Measurements from ENCODE around the gene EVA1A.

The EVA1A gene

DNA sequence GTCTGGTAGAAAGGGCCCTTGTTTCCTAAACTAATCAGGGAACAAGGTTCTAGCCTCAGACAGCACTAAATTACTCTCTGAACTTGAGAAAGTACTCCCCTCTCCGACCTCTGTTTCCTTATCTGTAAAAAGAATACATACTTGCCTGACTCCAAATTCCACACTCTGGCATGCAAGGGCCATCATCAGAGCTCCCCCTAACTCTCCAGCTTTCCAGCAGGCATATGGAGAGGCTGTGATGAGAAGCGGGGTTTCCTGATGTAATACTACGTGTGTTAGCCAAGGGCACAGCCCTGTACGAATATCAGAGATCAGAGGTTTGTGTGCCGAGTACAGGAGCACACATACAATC, 1.8 kb upstream of the EVA1A start:
- DNase-seq, result no peak

DNA sequence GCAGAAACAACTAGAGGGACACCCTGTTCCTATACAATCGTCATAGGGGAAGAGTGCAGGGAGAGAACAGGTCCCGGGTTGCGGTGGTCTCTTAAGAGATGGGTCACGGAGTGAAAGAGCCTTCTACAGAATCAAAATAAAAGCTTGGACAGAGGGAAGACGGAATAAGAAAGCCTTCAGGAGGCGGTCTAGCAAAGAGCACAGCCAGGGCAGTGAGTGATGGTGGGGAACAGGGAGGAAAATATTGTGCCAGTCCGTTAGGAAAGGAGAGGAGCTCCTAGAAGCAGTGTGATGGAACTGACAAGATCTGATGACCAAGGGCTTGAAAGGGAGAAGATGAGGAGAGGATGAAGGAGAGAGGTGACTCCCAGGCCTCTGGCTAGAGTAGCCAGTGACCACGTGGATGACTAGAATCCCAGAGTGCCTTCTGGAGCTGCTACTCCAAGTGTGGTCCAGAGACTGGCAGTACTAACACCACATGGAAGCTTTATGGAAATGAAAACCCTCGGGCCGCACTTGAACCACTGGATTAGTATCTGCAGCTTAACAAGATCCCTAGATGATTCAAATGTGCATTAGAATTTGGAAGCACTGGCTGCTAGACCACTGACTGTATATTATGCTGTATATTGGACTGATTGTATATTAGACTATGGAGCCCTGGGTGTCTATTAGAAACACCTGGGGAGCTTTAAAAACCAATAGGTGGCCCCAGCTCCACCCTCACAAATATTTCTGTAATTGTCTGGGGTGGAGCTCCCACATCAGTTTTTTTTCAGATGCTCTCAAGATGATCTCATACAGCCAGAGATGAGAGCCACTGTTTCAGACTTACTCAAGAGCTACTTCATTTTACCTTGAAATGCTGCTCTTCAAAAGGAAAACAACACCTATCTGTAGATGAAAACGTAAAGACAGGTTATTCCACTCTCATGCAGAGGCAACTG, 1.1 kb upstream of the EVA1A start:
- no peak for DNase-seq

DNA sequence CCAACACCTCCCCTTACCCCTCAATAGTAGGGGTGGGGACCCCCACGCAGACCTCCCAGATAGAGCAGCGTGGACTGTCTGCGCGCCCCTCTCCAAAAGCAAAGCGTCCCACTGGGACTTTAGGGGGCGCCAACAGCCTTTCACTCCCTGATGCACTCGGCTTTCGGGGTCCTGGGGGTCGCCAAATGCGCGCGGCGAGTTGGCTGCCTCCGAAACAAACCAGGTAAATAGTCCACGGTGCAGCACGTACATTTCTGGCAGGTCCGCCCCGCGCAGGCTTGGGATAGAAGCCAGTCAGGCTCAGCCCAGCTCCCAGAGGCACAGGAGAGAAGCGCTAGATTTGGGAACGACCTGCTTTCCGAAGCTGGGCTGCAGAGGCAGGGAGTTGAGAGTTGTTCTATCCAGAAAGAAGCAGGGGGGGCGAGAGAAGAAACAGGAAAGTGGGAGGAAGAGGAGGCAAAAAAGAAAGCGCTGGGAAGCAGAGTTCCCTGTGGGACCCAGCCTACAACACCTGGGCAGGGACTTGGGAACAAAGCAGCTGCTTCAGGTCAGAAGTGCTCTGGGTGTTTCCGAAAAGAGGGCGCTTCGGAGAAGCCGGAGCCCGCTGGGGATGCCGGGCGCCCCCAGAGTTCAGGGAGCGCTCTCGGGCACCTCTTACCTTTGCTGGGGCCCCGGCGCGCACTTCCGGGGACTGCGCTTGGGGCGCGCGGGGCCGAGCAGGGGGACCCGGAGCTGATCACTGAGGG, 544 bp downstream of the EVA1A start:
- no peak for DNase-seq

DNA sequence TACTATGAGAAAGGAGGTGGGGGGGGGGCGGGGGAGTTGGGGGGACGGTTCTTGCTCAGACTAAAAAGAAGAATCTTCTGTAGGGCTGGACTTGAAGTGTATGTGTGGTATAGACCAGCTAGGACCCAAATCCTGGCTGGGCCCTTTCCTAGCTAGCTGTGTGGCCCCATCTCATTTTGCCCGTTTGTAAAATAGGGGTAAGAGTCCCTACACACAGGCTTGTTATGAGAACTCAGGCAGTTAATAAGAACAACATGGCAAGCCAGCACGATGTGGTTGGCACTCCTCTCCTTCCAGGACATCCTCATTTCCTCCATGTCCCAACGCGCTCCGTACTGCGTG, 1.1 kb downstream of the EVA1A start:
- DNase-seq, result no peak

DNA sequence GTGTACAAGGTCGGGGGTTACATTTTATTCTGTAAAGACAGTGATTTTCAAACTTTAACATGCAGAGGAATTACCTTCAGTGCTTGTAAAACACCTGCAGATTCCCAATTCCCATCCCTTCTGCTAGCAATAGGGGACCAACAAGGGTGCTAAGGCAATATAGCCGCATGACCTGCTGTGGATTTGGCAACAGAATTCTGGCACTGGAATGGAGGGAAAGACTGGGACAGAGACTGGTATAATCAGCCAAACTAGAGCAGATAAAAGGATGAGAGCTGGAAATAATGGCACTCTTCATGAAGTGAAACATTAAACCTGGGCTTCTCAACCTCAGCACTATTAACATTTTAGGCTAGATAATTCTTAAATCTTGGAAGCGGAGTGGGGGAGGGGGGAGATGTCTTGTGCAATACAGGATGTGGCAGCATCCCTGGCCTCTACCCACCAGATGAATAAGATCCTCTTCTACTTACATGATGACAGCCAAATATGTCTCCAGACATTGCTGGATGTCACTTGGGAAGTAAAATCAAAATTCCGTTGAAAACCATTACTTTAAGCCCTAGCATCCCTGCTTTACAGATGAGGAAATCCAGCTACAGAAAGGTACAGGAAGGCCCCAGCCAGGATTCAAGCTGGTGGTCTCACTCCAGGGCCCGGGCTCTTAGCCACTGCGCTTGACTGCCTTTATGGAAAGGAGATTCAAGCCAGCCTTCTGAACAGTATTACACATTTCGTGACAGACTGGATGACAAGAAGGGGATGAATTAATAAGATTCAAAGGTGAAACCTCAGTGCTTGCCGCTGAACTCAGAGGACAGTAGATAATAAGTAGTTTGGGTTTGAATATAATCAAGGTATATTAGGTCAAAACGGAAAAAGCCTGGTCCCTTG, 1.7 kb downstream of the EVA1A start:
- no peak for DNase-seq

DNA sequence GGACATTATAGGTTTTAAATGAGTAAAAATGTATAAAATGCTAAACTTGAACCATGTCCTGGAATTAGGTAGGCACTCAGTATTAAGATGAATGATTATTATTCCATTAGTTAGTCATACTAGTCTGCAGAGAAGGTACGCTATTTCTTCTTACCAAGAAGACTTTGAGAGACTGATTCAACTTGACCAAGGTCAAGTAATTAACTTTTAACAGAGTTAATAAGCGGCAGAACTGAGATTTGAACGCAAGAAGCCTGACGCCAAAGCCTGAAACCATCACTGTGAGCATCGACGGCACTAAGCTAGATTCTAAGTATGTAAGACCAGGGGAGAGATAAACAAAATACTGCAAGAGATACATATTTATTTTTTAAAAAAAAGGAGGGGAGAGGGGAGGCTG, 2.6 kb downstream of the EVA1A start:
- DNase-seq, result no peak

DNA sequence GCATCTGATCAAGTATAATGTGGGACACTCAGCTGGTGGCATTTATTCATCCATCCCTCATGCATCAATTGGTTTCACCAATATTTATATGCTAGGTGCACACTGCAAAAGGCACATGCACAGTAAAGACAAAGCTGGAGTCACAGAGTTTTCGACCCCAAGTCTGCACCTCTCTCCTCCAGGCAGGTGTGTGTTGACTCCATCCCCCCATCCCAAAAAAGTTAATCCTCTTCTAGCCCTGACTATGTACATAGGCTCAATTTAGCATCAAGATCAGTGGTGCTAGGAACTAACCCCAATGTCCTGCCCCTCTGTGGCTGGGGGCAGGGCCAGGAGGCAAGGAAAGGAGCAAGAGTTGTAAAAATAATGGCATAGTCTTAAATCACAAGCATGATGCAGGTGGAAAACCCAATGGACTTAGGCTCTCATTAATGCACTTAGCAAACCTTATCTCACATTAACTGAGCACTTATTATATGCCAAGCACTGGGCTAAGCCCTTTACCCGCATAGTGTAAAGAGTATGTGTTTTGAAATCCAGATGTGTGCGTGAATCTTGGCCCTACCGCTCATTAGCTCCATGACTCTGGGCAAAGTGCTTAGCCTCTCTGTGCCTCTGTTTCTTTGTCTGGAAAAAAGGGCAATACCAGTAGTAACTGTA, 3.1 kb downstream of the EVA1A start:
- no peak for DNase-seq

DNA sequence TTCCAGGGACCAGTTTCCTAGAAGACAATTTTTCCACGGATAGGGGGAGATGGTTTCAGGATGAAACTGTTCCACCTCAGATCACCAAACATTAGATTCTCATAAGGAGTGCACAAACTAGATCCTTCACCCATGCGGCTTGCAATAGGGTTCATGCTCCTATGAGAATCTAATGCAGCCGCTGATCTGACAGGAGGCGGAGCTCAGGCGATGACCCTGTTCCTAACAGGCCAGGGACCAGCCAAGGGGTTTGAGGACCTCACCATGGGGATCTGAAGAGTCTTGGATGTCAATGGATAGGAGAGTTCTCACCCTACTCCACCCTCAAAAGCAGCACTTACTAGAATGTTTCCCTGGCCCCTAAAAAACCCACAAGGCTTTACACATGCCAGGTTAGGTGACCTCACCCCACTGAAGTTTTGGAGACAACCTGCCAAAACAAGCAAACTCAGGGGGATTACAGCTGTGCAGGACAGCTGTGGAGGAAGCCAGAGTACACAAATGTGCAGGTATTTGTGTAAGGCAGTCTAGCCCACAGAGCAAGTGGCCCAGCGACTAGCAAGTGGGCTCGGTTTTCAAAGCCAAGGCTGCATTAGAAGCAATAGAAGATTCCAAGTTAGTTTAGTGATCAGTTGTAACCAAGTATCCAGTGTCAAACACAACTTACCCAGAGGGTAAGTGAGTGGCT, 3.9 kb downstream of the EVA1A start:
- DNase-seq, result no peak

DNA sequence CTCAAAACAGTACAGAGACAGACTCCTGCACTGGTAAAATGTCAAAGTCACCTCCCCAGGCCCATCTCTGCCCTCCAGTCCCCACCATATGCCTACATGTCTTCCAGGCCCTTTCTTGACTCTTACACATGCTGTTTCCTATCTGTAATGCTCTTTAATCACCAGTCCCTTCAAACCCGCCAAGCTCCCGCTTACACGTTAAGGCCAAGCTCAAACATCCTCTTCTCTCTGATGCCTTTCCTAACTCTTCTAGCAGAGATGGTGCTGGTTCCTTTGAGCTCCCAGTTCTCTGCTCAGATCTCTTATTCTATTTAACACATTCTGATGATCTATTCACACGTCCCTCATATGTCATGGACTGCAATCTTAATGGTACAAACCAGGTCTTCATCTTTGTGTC, 5.0 kb downstream of the EVA1A start:
- no peak for DNase-seq

DNA sequence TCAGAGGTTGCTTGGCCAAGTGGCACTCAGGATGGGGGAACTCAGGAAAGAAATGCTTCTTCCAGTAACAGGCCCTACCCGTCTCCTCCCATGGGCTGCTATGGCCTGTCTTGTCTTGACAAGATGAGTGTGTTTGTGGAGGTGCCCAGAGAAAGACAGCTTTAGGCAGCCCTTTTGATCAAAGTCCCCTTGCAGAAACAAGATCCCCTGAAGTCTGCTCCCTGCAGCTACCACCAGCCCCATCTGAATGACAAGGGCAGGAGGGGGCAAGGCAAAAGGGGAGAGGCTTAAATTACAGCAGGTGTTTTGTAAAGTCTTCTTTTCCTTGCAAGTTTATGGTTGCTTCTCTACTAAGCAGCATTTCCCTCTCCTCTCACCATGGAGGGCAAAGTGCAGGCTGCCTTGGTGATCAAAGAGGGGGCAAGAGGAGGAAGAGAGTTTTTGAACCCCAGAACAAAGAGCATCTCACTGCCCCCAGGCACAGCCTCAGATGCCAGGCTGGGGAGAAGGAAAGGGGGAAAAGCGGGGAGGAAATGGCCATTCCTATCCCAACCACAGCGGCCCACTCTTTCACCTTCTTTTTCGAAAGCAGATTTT, 6.7 kb downstream of the EVA1A start:
- DNase-seq, result no peak

DNA sequence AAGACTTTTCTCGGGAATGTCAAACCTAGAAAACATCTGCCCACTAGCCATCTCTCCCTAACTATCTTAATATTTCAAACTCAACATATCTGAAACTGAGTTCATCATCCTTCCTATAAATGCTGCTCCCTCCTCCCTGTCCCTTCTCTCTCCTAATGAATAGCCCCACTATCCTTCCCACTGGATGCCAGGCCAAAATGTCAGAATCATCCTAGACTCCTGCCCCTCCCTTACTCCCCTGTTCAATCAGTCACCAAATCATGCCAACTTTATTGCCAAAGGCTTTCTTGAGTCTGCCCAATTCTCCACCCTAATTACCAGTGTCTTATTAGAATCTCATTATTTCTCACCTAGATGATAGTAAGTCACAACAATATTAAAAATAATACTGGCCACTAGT, 8.5 kb downstream of the EVA1A start:
- DNase-seq, result no peak

DNA sequence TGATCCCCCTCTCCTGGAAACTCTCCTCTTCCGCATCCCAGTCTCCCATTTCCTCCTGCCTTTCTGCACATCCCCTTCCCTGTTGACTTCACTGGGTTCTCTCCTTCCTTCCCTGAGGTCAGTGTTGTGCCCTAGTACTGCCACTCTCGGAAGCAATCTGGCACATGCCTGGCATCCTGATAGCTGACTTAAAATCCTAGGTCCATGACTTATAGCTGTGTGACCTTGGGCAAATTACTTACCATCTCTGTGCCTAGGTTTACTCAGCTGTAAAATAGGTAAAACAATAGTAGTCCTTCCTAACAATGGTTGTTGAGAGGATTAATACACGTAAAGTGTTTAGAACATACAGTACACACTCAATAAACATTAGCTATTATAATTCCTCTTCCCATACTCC, 9.3 kb downstream of the EVA1A start:
- no peak for DNase-seq

DNA sequence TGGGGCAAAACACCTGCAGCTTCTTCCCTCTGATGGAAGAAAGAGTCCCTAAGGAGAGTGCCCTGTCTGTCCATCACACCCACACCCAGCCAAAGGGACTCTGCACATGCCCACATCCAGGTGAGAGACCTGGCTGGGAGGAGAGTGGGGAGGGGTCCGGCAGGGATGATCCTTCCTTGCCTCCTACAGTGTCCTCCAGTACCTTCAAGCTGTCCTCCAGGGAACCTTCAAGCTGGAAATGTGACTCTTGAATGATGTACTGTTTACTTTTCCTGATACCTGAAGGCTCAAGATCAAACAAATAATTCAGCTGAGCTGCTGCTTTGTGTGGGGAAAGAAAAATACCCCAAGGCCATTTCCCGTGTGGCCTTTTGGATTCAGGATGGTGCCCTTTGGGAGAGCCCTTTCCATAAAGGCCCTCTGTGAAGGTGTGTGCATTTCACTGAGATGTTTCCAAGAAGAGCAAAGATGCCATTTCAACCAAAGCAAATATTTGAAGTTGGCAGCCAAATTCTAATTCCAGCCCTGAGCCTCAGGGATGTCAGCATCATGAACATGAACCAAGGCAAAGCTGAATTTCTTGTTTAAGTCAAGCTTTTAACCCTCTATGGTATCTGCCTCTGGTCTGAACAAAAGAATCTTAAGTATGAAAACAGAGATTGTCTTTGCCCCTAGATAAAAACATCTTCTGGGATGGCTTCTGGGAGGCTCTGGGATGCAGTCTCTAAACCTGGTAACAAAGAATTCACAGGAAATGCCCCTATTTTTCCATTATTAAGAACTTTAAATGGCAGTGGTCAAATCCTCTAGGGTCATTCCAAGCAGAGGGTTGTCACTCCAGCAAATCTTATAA, 11.1 kb downstream of the EVA1A start:
- no peak for DNase-seq

DNA sequence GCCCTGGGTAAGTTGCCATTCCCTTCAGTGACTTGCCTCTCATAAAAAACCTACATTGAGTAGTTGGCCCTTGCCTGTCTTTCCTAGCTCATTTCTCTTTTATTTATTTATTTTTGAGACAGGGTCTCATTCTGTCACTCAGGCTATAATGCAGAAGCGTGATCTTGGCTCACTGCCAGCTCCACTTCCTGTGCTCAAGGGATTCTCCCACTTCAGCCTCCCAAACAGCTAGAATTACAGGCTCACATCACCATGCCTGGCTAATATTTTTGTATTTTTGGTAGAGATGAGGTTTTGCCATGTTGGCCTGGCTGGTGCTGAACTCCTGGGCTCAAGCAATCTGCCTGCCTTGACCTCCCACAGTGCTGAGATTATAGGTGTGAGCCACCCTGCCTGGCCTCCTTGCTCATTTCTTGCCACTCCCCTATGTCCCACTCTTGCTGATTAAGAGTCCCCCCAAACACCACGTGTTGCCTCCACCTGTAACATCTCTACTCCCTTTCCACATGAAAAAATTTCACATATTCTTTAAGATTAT, 12.6 kb downstream of the EVA1A start:
- no peak for DNase-seq

DNA sequence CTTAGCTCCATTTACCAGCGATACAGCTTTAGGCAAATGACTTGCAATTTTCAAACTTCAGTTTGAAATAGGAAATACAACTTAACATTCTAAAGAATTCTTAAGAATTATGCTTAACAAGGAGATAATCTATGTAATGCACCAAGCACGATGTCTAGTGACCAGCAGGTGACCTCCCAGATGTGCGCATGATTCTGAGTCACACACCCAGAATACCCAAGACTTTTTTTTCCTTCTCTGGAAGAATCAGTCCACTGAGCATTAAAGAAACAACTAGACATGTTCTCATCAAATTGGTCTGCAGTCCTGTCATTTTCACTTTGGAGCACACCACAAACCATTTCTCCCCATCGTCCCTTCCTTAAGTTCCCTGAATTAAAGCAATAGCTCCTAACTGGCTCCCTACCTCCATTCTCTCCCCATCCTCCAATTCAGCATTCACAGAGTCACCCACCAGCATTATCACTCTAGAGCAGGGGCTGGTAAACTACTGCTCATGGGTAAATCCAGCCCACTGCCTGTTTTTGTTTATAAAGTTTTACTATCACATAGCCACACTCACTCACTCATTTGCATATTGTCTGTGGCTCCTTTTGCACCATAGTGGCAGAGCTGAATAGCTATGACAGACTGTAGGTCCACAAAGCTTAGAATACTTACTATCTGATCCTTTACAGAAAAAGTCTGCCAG, 13.2 kb downstream of the EVA1A start:
- no peak for DNase-seq

DNA sequence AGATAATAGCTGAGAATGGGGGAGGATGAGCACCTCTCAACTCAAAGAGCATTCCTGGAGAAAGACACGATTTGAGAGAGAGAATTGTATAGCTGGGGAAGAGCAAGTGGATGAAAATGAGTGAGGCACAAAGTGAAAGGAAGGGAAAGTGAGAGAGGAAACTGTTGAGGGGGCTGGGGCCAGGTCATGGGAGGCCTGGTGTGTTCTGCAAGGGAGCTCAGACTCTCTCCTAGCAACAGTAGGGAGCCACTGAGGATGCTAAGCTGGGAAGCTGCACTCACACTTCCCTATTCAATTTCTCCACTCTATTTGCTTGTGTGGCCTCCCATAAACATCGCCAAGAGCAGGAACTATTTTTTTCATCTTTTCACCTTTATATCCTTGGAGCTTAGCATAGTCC, 14.8 kb downstream of the EVA1A start:
- no peak for DNase-seq

DNA sequence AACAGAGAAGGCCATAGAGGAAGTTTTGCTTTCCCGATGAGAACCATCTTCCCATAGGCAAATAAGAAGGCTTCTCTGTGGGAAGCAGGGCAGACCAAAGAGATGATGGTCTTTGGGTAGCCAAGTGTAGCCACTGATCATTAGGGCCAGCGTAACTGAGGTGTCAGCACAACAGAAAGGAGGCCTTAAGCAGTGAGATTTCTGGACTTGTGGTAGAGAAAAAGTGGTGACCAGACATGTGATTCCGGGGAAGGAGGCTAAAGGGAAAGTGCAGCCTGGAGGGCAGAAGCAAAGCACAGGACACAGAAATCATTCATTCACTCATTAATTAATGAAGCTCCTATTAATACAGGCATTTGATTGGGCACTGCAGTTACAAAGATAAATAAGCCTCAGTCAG, 15.4 kb downstream of the EVA1A start:
- no peak for DNase-seq

DNA sequence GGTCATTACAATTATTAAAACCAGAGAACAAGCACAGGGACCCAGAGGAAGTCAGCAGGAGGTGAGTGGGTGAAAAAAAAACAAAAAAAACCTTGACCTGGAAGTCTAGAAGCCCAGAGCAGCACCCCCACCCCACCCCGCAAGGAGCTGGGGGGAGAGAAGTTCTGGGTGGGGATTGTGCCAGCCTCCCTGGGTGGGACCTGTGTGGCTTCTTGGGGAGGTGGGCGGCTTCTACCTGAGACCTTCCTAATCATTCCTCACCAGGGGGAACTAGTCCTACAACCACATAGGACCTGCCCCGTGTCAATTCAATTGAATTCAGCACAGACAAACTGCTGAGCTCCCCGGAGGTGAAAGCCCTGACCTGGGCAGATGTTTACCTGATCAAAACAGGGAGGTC, 17.3 kb downstream of the EVA1A start:
- DNase-seq, result no peak

DNA sequence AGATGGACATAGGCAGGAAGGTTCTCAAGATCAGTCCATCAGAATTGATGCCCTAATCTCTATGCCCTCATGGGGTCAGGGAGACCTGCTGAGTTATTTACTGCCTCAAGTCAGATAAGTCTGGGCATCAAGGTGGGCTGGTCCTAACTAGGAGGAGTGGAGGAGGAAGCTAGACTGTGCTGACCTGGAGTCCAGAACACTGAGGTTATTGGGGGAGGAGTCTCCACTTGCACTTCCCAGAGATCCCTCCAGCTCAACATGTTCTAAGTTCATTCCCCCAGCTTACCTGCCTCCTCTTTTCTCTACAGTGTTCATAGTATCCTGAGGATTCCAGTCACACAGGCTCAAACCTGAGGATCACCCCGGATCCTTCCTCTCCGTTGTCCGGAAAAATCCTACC, 19.3 kb downstream of the EVA1A start:
- DNase-seq, result no peak

DNA sequence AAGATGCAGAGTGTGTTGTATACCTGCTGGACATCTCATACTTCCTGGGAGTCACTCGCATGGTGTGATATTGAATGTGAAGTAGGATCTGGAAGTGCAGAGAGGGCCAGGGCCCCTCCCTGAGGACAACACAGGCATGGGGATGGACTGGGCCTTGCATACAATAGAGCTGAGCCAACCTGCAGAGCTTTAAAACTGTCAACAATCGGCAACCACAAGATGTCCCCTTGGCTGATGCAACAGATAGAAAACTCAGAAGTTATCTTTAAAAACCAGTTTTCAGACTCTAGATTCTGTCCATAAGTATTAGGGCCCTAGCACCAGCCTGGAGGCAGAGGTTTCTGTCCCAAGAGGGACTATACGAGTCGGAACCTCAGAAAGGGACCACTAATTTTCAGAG, 19.7 kb downstream of the EVA1A start:
- DNase-seq, result no peak

All from activated CD8-positive, alpha-beta memory T cell treated with anti-CD3 and anti-CD28 coated beads for 24 hours (primary cell).